MCF 10A (cell line): ENCODE measurements around the gene ABHD16B. TPM values are rescaled to one million over a fixed set of nuclear protein-coding genes. Genes with fewer than 3 reads are reported as not detected.

Source experiments
- Bru-seq: library from RNA; stranded (reverse); fragments of 400-500 nt; gene quantifications from one replicate; lab custom pipeline; 2021; lab: Mats Ljungman, UMichigan
- BruChase-seq, 2 experiments: library from RNA; stranded (reverse); fragments of 400-500 nt; gene quantifications; one replicate each; lab custom pipeline; 2021; lab: Mats Ljungman, UMichigan
- BruUV-seq: library from RNA; stranded (reverse); fragments of 400-500 nt; replicated peaks from 2 replicates; lab custom pipeline; 2021; lab: Mats Ljungman, UMichigan
- CTCF ChIA-PET: fragments of 300-600 bp; sonication (Branson Sonifier 250); formaldehyde crosslinking; extraction: SDS; loops from one replicate; lab custom pipeline; 2021; ENCODE audit warnings: antibody characterized with exemption, inconsistent platforms; lab: Yijun Ruan, JAX
- POLR2A ChIA-PET: fragments of 300-600, 350-650 bp; sonication (Branson Sonifier 250); formaldehyde crosslinking; extraction: SDS; loops from one replicate; lab custom pipeline; 2020; ENCODE audit warnings: antibody characterized with exemption, inconsistent platforms; lab: Yijun Ruan, JAX
- DNase-seq: peaks from one replicate; pipeline ENCODE4 v3.0.0-alpha.2; 2018; ENCODE audit not compliant: unreplicated experiment
- H3K27ac Mint-ChIP-seq: one replicate; pipeline ENCODE4 v1.8.0; 2022; ENCODE audit warnings: mild to moderate bottlenecking, low read depth, mixed read lengths; ENCODE audit not compliant: unreplicated experiment
- H3K27me3 Mint-ChIP-seq: one replicate; pipeline ENCODE4 v1.8.0; 2022; ENCODE audit warnings: mixed read lengths; ENCODE audit not compliant: insufficient read depth, unreplicated experiment
- H3K36me3 Mint-ChIP-seq: one replicate; pipeline ENCODE4 v1.8.0; 2022; ENCODE audit warnings: mild to moderate bottlenecking, moderate library complexity, mixed read lengths; ENCODE audit not compliant: insufficient read depth, unreplicated experiment
- H3K4me1 Mint-ChIP-seq: one replicate; pipeline ENCODE4 v1.8.0; 2022; ENCODE audit warnings: mixed read lengths; ENCODE audit not compliant: insufficient read depth, unreplicated experiment
- H3K4me3 Mint-ChIP-seq: one replicate; pipeline ENCODE4 v1.8.0; 2022; ENCODE audit warnings: mild to moderate bottlenecking, moderate library complexity, mixed read lengths; ENCODE audit not compliant: unreplicated experiment
- H3K9me3 Mint-ChIP-seq: one replicate; pipeline ENCODE4 v1.8.0; 2022; ENCODE audit warnings: mixed read lengths; ENCODE audit not compliant: unreplicated experiment
- CTCF ChIP-seq: fragments of 200-600 bp; IDR thresholded peaks from one replicate; pipeline ENCODE4 v1.8.0; 2022; ENCODE audit warnings: antibody characterized with exemption, mild to moderate bottlenecking; ENCODE audit not compliant: unreplicated experiment
- intact Hi-C: fragments of 100-400 bp; cut with micrococcal nuclease; formaldehyde crosslinking; loops from 2 replicates; pipeline ENCODE4 v1.14.1; 2022
- long read RNA-seq: library from polyadenylated mRNA; stranded (forward); transcript quantifications from one replicate; pipeline ENCODE4 v2.0.0, GENCODE V29; 2022
- total RNA-seq: library from RNA; stranded (reverse); gene quantifications from 2 replicates; pipeline ENCODE4 v1.2.3, GENCODE V29; 2022

Gene ABHD16B
- total RNA-seq (not detected in 2 replicates), Bru-seq, nascent RNA (not detected), BruChase-seq, experiment 1, labeled RNA remaining after a 6-hour chase (not detected), BruChase-seq, experiment 2, labeled RNA remaining after a 2-hour chase (not detected)
- long read RNA-seq = 0 reads

GRCh38 chr20:63861365-63861934 is at the start of gene ABHD16B:
TSS of gene ABHD16B (plus strand) at chr20:63861498. CDS start at chr20:63861541, 43 bp downstream.
- no peak within 1 kb of the TSS for H3K27ac Mint-ChIP-seq
- peaks cover 35% of the 10 kb centered on the region for H3K36me3 Mint-ChIP-seq
- no peak within 1 kb of the TSS for H3K4me3 Mint-ChIP-seq
- POLR2A ChIA-PET = no interaction called here
- H3K4me1 Mint-ChIP-seq = peaks cover 9% of the 10 kb centered on the region
- BruUV-seq = no TSS peak
- H3K27me3 Mint-ChIP-seq = no peaks in the 10 kb centered on the region
- intact Hi-C loops = no loop called here
- no peak for DNase-seq
- no peak for TF ChIP-seq CTCF
- CTCF ChIA-PET = interaction anchor here (0.6 to 2.7 kb wide), 5 partner anchors 10 to 352 kb away, joined by 3 to 16 read pairs (median 4); no protein-coding TSS in a partner anchor
- no peaks in the 10 kb centered on the region for H3K9me3 Mint-ChIP-seq

- Mint-ChIP-seq H3K27ac (no peak overlapping the region), H3K27me3 (peaks cover 14% of the 10 kb centered on the region), H3K36me3 (no peaks in the 10 kb centered on the region), H3K4me1 (no peaks in the 10 kb centered on the region), H3K9me3 (no peaks in the 10 kb centered on the region), H3K4me3 (no peak overlapping the region)
- ChIA-PET CTCF (interaction anchor here (0.6 kb wide), 1 partner anchor 94 kb away, joined by 3 read pairs; no protein-coding TSS in a partner anchor), POLR2A (interaction anchor here (0.8 kb wide), 1 partner anchor 14 kb away, joined by 3 read pairs; no protein-coding TSS in a partner anchor)
- intact Hi-C loops = no loop called here
- DNase-seq = no peak
- no peak for TF ChIP-seq CTCF
- no TSS peak for BruUV-seq
Observed at GRCh38 chr20:63814891-63815614, 46.2 kb upstream of the ABHD16B start.

GRCh38 chr20:63815615-63816253 is 45.6 kb upstream of the ABHD16B start:
- no peak overlapping the region for H3K4me3 Mint-ChIP-seq
- POLR2A ChIA-PET = no interaction called here
- no peaks in the 10 kb centered on the region for H3K9me3 Mint-ChIP-seq
- H3K36me3 Mint-ChIP-seq = no peaks in the 10 kb centered on the region
- peaks cover 15% of the 10 kb centered on the region for H3K27me3 Mint-ChIP-seq
- no peak overlapping the region for H3K27ac Mint-ChIP-seq
- no peaks in the 10 kb centered on the region for H3K4me1 Mint-ChIP-seq
- DNase-seq = no peak
- no TSS peak for BruUV-seq
- intact Hi-C loops = no loop called here
- no peak for TF ChIP-seq CTCF
- CTCF ChIA-PET = no interaction called here
